ENCODE measurements around the gene PGGHG. TPM values are rescaled to one million over a fixed set of nuclear protein-coding genes. Genes with fewer than 3 reads are reported as not detected.

PGGHG gene
- polyA plus RNA-seq, 3 donors = 21.5 to 27.7 (median 22.2) TPM

Other genes with a start within 250 kb of the PGGHG start
- gene SCGB1C1, start 96.0 kb upstream of the PGGHG start, polyA plus RNA-seq (ENCODE audit: insufficient read length in 3 of 3) = 1 to 10 TPM in 2 of 3 donors, under 1 TPM in 1; 0.56 to 1.5 (median 1.3) TPM
- gene BET1L, start 81.7 kb upstream of the PGGHG start, polyA plus RNA-seq (ENCODE audit: insufficient read length in 3 of 3) = 10 to 100 TPM; 46.2 to 51.5 (median 48.6) TPM
- gene RIC8A, start 81.4 kb upstream of the PGGHG start, polyA plus RNA-seq (ENCODE audit: insufficient read length in 3 of 3) = 10 to 100 TPM; 82.3 to 91.5 (median 90.5) TPM
- gene SIRT3, start 52.8 kb upstream of the PGGHG start, polyA plus RNA-seq (ENCODE audit: insufficient read length in 3 of 3) = 10 to 100 TPM; 30.6 to 42.3 (median 38.4) TPM
- 100 to 1,000 TPM; 123 to 167 (median 143) TPM for gene PSMD13, start 52.1 kb upstream of the PGGHG start, polyA plus RNA-seq (ENCODE audit: insufficient read length in 3 of 3)
- gene NLRP6, start 10.7 kb upstream of the PGGHG start, polyA plus RNA-seq (ENCODE audit: insufficient read length in 3 of 3) = under 1 TPM; 0.40 to 0.86 (median 0.47) TPM
- under 1 TPM; 0.23 to 0.87 (median 0.62) TPM for gene IFITM5, start 10.4 kb downstream of the PGGHG start, polyA plus RNA-seq (ENCODE audit: insufficient read length in 3 of 3)
- gene IFITM2, start 18.7 kb downstream of the PGGHG start, polyA plus RNA-seq (ENCODE audit: insufficient read length in 3 of 3) = 100 to 1,000 TPM; 212 to 269 (median 215) TPM
- 10 to 100 TPM; 32.2 to 44.9 (median 33.7) TPM for gene IFITM1, start 24.9 kb downstream of the PGGHG start, polyA plus RNA-seq (ENCODE audit: insufficient read length in 3 of 3)
- gene IFITM3, start 31.7 kb downstream of the PGGHG start, polyA plus RNA-seq (ENCODE audit: insufficient read length in 3 of 3) = 100 to 1,000 TPM; 359 to 402 (median 395) TPM
- gene B4GALNT4, start 80.4 kb downstream of the PGGHG start, polyA plus RNA-seq (ENCODE audit: insufficient read length in 3 of 3) = 10 to 100 TPM; 77.7 to 93.4 (median 87.2) TPM
- 1 to 10 TPM; 6.5 to 7.0 (median 6.7) TPM for gene PKP3, start 105.1 kb downstream of the PGGHG start, polyA plus RNA-seq (ENCODE audit: insufficient read length in 3 of 3)
- 10 to 100 TPM; 49.6 to 61.7 (median 61.5) TPM for gene SIGIRR, start 125.9 kb downstream of the PGGHG start, polyA plus RNA-seq (ENCODE audit: insufficient read length in 3 of 3)
- 10 to 100 TPM; 11.2 to 17.4 (median 14.2) TPM for gene ANO9, start 152.9 kb downstream of the PGGHG start, polyA plus RNA-seq (ENCODE audit: insufficient read length in 3 of 3)
- 10 to 100 TPM; 40.0 to 44.9 (median 41.2) TPM for gene PTDSS2, start 161.2 kb downstream of the PGGHG start, polyA plus RNA-seq (ENCODE audit: insufficient read length in 3 of 3)
- 100 to 1,000 TPM in 2 of 3 donors, 10 to 100 TPM in 1; 99.2 to 115 (median 110) TPM for gene RNH1, start 218.1 kb downstream of the PGGHG start, polyA plus RNA-seq (ENCODE audit: insufficient read length in 3 of 3)
- 10 to 100 TPM; 48.3 to 62.5 (median 56.2) TPM for gene HRAS, start 246.4 kb downstream of the PGGHG start, polyA plus RNA-seq (ENCODE audit: insufficient read length in 3 of 3)
- gene LRRC56, start 248.4 kb downstream of the PGGHG start, polyA plus RNA-seq (ENCODE audit: insufficient read length in 3 of 3) = 1 to 10 TPM; 5.4 to 6.4 (median 5.5) TPM

Data from renal pelvis (tissue), 3 donors.